Effector memory CD4-positive, alpha-beta T cell (primary cell): ENCODE data around the gene PRMT6.
"Not testable (repeated sequence)": the region's sequence is repeated elsewhere in the genome, so short reads cannot be mapped to it uniquely, and the experiment has no call there.

ENCODE experiments used
- DNase-seq, 3 donors: peaks; one replicate each; pipeline ENCODE4 v3.0.0-alpha.2; 2020
- H3K27ac ChIP-seq: 2 replicates; pipeline ENCODE4 v1.7.0; 2013; ENCODE audit warnings: mild to moderate bottlenecking, low read length, moderate library complexity; ENCODE audit not compliant: insufficient read depth, poor library complexity, severe bottlenecking
- H3K27me3 ChIP-seq: replicated peaks from 2 replicates; pipeline ENCODE4 v1.7.0; 2013; ENCODE audit warnings: mild to moderate bottlenecking, low read length; ENCODE audit not compliant: insufficient read depth, control insufficient read depth, poor library complexity, severe bottlenecking
- H3K36me3 ChIP-seq: 2 replicates; pipeline ENCODE4 v1.7.0; 2013; ENCODE audit warnings: mild to moderate bottlenecking, low read length, moderate library complexity; ENCODE audit not compliant: control insufficient read depth, insufficient read depth
- H3K4me1 ChIP-seq: 2 replicates; pipeline ENCODE4 v1.7.0; 2013; ENCODE audit warnings: low read length, mild to moderate bottlenecking; ENCODE audit not compliant: control insufficient read depth, insufficient read depth, poor library complexity, severe bottlenecking
- H3K4me3 ChIP-seq: 2 replicates; pipeline ENCODE4 v1.7.0; 2013; ENCODE audit warnings: low read length, low read depth, mild to moderate bottlenecking; ENCODE audit not compliant: insufficient read depth, poor library complexity, severe bottlenecking
- H3K9me3 ChIP-seq: 2 replicates; pipeline ENCODE4 v1.7.0; 2013; ENCODE audit warnings: mild to moderate bottlenecking, low read length, moderate library complexity; ENCODE audit not compliant: control insufficient read depth

Gene PRMT6

DNA sequence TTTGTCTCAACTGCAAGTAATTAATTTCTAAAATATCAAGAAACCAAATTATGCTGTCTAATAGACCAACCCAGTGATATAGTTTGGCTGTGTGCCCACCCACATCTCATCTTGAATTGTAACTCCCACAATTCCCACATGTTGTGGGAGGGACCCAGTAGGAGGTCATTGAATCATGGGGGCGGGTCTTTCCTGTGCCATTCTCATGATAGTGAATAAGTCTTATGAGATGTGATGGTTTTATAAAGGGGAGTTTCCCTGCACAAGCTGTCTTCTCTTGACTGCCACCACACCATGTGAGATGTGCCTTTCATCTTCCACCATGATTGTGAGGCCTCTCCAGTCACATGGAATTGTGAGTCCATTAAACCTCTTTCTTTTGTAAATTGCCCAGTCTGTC, 36.9 kb downstream of the PRMT6 start:
- not testable (repeated sequence) for H3K36me3 ChIP-seq, DNase-seq, H3K4me1 ChIP-seq, H3K4me3 ChIP-seq, H3K9me3 ChIP-seq, H3K27ac ChIP-seq, H3K27me3 ChIP-seq

- Histone ChIP-seq H3K27me3 (no peaks in the 10 kb centered on the region), H3K4me1 (no peaks in the 10 kb centered on the region), H3K4me3 (no peak overlapping the region), H3K27ac (no peak overlapping the region), H3K36me3 (no peaks in the 10 kb centered on the region), H3K9me3 (no peaks in the 10 kb centered on the region)
- DNase-seq = no peak
Observed at GRCh38 chr1:107095647-107096046, 39.2 kb downstream of the PRMT6 start.

DNA sequence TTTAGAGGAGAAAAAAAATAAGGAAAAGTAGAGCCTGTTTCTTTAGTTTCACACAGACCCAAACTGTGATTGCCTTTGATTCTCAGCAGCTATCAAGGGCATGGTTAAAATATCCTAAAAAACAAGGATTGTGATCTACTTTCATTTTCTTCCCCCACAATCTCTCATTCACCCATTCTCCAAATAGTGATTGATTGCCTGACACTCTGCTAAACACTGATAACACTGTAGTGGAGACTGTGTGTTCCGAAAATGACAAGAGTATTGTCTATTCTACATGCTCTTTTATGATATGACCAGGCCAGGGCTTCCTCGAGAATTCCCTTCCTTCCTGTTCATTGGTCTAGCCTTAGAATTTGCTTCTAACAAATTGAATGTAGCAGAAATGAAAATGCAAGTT, 40.2 kb downstream of the PRMT6 start:
- H3K4me3 ChIP-seq = no peak overlapping the region
- no peaks in the 10 kb centered on the region for H3K4me1 ChIP-seq
- H3K27me3 ChIP-seq = no peaks in the 10 kb centered on the region
- H3K36me3 ChIP-seq = no peaks in the 10 kb centered on the region
- no peaks in the 10 kb centered on the region for H3K9me3 ChIP-seq
- H3K27ac ChIP-seq = no peak overlapping the region
- DNase-seq = no peak

- no peak overlapping the region for H3K4me3 ChIP-seq
- no peak overlapping the region for H3K27ac ChIP-seq
- no peaks in the 10 kb centered on the region for H3K9me3 ChIP-seq
- no peaks in the 10 kb centered on the region for H3K4me1 ChIP-seq
- DNase-seq = no peak
- H3K36me3 ChIP-seq = no peaks in the 10 kb centered on the region
- no peaks in the 10 kb centered on the region for H3K27me3 ChIP-seq
Observed at GRCh38 chr1:107098961-107099360, 42.5 kb downstream of the PRMT6 start.

GRCh38 chr1:107100331-107100984, 44.0 kb downstream of the PRMT6 start:
- H3K4me3 ChIP-seq = no peak overlapping the region
- H3K27me3 ChIP-seq = no peaks in the 10 kb centered on the region
- no peaks in the 10 kb centered on the region for H3K9me3 ChIP-seq
- H3K27ac ChIP-seq = no peak overlapping the region
- DNase-seq = no peak
- H3K36me3 ChIP-seq = no peaks in the 10 kb centered on the region
- H3K4me1 ChIP-seq = no peaks in the 10 kb centered on the region

GRCh38 chr1:107105914-107106313, 49.4 kb downstream of the PRMT6 start:
- H3K27ac ChIP-seq = no peak overlapping the region
- no peaks in the 10 kb centered on the region for H3K36me3 ChIP-seq
- no peak overlapping the region for H3K4me3 ChIP-seq
- no peaks in the 10 kb centered on the region for H3K27me3 ChIP-seq
- H3K4me1 ChIP-seq = no peaks in the 10 kb centered on the region
- H3K9me3 ChIP-seq = no peaks in the 10 kb centered on the region
- no peak for DNase-seq
